NCI-H2081 (cell line): ENCODE data around the gene MEGF10.

Experiments
- DNase-seq, 2 experiments: peaks; one replicate each; lab custom pipeline; 2025; lab: John Stamatoyannopoulos, UW

The MEGF10 gene

DNA sequence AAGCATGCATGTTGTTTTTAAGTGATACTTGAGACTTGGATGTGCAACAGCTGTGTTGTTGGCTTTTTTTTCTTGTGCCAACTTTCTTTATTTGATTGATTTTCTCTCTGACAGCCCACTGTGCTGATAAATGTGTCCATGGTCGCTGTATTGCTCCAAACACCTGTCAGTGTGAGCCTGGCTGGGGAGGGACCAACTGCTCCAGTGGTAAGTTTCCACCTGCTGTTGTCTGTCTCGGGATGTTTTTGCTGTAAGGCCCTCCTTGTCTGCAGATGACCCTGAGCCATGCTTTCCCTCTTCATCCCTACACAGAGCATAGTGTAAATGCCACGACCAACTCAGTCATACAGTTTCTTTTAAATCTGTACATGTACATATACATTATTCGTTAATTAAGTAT lies 79.2 kb downstream of the MEGF10 start:
- no peak for DNase-seq

DNA sequence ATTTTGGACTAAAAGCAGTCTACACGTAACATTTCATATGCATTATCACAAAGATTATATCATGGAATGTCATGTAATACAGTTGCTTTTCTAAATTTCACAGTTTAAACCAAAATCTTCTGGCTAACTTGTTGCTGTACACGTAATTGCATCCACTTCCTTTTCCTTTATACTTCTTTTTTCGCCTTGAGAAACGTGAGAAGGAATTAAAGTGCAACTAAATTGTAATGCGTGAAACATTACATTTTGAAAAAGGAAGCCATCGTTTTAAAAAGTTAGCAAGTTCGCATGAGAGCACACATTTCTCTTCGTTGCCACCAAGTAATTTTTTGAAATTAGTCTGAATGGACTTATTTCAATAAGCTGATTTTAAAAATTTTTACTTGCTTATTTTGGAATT lies 80.0 kb downstream of the MEGF10 start:
- DNase-seq: no peak

- no peak for DNase-seq
Observed at GRCh38 chr5:127373858-127374491, 83.4 kb downstream of the MEGF10 start.

GRCh38 chr5:127375124-127375523 lies 84.5 kb downstream of the MEGF10 start:
- DNase-seq: no peak

DNA sequence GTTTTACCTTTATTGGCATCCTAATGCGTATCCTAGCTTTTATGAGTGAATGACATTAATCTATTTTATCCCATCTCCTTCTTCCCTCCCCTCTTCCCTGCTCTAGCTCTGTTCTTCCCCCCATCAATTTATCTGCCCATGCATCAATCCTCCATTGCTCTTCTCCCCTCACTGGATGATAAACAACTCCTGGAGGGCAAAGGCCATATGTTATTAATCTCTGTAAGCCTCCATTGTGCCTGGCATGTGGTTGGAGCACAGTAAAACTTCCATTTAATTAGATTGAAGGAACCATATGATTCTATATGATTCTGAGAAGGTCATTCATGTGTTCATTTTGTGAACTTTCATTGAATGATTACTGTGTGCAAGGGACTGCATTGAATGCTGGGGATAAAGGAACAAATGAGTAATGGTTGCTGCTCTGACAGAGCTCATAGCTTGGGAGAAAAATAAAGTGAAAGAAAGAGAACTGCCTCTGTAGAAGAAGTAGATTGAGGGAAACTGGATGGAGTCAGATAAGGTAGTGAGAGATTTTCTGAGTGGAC lies 85.0 kb downstream of the MEGF10 start:
- DNase-seq: no peak

- DNase-seq: no peak
Observed at GRCh38 chr5:127377651-127378050, 87.1 kb downstream of the MEGF10 start.

DNA sequence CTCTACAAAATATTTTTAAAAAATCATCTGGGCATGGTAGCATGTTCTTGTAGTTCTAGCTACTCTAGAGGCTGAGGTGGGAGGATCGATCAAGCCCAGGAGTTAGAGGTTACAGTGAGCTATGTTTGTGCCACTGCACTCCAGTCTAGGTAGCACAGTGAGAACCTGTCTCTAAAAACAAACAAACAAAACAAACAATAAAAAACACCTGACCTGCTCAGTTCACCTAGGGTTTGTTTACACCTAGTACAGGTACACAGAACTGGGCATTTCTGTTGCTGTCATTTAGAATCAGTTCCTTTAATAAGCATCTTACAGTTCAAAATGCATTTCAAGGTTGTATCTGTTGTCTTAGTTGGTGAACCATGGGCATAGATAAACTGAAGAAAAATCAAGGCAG lies 95.3 kb downstream of the MEGF10 start:
- DNase-seq: no peak

DNA sequence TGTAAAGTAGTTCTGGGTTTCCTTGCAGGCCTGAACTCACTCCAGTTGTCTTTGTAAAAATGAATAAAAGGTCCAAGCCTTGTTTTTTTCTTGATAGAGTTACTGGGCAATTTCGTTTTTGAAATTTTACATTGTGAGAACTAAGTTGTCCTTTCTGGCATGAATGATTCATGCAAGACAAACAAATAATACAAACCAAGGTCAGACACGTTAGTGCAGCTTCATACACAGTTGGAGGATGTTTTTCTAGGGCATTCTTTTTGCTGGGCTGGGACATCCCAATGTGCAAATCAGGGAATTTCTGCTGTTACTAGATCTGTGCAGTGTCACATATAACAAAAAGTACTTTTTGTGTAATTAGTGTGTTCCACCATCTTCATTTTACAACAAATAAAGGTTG lies 96.0 kb downstream of the MEGF10 start:
- DNase-seq: no peak

DNA sequence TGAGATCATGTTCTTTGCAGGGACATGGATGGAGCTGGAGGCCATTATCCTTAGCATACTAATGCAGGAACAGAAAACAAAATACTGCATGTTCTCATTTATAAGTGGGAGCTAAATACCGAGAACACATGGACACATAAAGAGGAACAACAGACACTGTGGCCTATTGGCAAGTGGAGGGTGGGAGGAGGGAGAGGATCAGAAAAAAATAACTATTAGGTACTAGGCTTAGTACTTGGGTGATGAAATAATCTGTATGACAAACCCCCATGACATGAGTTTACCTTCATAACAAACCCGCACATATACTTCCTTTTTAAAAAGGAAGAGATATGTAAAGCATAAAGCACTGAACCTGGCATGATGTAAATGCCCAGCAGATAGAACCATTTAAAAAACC lies 99.0 kb downstream of the MEGF10 start:
- DNase-seq: no peak

GRCh38 chr5:127392762-127393161 lies 102.2 kb downstream of the MEGF10 start:
- DNase-seq: no peak

DNA sequence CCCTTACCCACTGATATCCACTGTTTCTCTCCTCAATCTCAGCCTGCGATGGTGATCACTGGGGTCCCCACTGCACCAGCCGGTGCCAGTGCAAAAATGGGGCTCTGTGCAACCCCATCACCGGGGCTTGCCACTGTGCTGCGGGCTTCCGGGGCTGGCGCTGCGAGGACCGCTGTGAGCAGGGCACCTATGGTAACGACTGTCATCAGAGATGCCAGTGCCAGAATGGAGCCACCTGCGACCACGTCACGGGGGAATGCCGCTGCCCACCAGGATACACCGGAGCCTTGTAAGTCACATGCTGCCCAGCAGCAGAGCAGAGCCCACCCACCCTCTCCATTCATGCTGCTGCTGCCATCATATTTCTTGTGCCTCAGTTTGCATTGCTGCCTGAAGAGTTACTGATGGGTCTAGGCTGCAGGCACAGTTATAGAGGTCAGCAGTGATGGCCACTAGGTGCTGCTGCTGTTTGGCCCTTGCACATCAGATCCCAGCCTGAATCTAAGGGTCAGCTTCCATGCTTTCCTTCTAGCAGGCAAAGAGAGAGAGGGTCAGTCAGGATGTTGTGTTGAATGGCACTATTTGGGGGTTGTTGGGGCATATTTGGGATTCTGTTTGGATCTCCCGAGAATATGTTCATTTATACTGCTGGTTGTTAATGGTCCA lies 106.0 kb downstream of the MEGF10 start:
- no peak for DNase-seq

DNA sequence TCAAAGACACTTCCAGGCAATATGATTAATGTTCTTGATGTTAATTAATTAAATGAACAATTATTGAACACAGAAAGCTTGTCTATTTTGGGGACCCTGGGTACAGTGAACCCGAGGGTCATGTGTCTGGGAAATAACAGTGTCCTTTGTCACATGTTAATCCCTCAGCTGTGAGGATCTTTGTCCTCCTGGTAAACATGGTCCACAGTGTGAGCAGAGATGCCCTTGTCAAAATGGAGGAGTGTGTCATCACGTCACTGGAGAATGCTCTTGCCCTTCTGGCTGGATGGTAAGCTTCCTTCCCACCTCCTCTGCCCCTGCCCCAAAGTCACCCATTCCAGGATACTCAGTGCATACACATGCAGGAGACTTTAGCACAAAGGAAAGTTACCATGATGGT lies 107.9 kb downstream of the MEGF10 start:
- DNase-seq: no peak

DNA sequence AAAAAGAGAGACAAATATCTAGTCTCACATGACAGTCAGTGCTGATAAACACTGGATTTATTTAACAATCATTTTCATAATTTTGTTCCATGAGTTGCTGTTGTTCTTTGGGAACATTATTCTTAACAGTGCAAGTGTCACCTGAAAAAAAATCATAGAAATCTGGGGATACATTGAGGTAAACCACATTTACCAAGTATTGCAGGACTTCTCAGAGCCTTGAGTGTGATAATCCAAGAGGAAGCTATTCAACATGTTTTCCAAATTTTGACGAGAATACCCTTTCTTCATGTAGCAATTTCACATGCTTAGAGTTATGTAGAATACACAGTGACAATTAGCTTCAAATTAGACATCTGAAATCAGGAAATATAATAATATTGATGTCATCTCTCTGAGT lies 108.5 kb downstream of the MEGF10 start:
- no peak for DNase-seq

- DNase-seq: no peak
Observed at GRCh38 chr5:127400539-127400938, 109.9 kb downstream of the MEGF10 start.

GRCh38 chr5:127400946-127401670 lies 110.5 kb downstream of the MEGF10 start:
- DNase-seq: no peak

DNA sequence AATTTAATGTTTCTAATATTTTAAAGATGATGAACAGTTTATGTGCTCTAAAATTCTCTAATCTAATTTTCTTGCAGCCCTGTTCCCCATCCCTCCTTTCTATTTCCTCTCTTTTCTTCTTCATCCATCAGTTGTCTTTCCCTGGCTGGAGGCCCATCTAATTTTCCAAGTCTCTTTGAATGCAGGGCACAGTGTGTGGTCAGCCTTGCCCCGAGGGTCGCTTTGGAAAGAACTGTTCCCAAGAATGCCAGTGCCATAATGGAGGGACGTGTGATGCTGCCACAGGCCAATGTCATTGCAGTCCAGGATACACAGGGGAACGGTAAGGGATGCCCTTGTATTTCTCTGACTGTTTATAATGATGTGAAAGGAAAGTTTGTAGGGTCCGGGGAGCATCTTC lies 111.8 kb downstream of the MEGF10 start:
- DNase-seq: no peak

DNA sequence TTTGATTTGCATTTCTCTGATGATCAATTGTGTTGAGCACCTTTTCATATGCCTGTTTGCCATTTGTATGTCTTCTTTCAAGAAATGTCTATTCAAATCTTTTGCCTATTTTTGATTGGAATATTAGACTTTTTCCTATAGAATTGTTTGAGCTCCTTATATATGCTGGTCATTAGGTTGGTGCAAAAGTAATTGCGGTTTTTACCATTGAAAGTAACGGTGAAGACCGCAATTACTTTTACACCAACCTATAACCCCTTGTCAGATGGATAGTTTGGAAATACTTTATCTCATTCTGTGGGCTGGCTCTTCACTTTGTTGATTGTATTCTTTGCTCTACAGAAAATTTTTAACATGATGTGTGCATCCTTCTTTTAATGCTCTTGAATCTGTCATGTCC lies 113.6 kb downstream of the MEGF10 start:
- DNase-seq: no peak

- no peak for DNase-seq
Observed at GRCh38 chr5:127406326-127407121, 115.9 kb downstream of the MEGF10 start.

GRCh38 chr5:127409246-127409917 lies 118.8 kb downstream of the MEGF10 start:
- DNase-seq: no peak

- no peak for DNase-seq
Observed at GRCh38 chr5:127409921-127410675, 119.5 kb downstream of the MEGF10 start.

- DNase-seq: no peak
Observed at GRCh38 chr5:127410959-127411358, 120.4 kb downstream of the MEGF10 start.
